GM21367 (cell line): ENCODE measurements around the gene LMNTD2.

Experiments used
- ATAC-seq: cut with Tn5 transposase; IDR thresholded peaks from one replicate; pipeline ENCODE4 v1.9.1; 2021; ENCODE audit not compliant: unreplicated experiment

The LMNTD2 gene

DNA sequence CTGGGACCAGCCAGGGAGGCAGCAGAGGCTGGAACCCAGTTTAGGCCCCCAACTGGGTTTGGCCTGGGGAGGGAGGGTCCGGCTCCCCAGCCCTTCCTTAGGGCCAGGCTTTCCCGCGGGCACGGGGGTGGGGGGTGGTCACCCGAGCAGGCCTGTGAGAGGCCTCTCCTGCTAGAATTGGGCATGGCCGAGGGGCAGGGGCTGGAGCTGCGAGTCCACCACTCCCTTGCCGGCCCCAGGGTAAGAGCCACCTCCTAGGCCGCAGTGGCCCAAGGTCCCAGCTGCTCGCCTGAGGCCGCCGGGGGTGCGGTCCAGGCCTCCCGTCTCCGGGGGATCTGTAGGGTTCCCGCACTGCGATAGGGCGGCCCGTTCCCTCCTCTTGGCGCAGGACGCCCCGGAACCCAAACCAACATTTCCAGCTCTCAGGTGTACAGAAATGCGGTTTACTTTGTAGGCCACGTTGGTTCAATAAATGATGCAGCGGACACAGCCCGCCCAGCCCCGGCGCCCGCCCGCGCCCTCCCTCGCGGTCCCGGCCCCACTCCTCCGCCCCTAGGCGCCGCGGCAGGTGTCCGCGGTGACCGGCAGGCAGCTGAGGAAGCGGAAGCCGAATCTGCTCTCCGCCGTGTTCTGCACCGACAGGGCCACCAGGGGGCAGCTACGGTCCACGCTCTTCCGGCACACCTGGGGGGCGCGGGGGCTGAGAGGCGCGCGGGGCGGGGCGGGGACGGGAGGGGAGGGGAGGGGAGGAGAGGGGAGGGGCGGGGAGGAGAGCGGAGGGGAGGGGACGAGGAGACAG, 5.9 kb downstream of the LMNTD2 start:
- no peak for ATAC-seq

DNA sequence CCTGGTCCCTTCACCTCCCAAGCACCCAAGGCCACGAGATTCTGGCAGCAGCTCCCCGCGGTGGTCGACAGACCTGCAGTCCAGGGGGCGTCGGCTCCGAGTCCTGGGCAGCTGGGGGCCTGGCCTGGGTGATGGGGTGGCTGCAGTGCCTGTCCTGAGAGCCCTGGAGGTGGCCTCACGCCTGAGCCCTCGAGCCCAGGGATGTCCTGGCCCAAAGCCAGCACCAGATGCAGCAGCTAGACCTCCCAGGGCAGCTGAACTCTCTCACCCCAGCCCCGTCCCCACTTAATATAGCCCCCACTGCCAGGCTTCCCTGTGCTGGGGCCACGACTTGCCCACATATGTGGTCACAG, 6.6 kb downstream of the LMNTD2 start:
- no peak for ATAC-seq

DNA sequence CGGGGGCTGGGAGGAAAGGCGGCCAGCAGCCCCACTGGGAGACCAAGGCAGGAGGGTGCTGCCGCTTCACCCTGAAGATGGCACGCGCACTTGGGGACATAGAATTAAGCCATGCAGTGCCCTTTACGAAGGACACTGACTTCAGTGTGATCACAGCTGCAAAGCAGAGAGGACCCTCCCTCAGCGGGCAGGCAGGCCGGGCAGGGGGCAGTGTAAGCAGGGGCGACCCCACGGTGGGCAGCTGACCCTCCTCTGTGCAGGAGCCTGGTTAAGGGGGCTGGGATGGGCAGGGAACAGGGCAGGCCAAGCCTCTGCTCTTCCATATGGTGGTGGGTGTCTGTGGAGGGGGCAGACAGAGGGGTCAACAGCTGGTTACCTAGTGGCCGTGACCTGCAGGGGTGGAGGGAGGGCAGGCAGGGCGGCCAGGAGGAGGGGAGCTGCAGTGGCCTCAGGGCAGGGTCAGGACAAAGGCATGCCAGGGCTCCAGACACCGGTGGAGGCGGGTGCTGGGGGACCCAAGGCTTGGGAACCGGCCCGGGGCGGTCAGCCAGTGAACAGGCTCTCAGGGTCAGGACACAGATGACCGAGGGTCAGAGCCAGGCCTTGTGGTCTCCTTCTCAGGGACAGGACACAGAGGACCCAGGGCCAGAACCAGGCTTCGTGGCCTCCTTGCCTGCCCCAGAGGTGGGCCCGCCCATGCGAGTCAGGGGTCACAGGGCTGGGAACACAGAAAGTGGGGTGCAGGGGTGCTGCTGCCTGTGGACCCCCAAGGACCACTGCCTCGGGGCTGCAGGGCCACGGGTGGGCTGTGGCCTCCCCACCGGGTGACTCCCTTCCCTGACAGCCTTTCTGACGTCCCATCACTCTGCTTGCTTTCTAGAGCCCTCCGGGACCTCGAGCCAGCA, 7.2 kb downstream of the LMNTD2 start:
- ATAC-seq = no peak

DNA sequence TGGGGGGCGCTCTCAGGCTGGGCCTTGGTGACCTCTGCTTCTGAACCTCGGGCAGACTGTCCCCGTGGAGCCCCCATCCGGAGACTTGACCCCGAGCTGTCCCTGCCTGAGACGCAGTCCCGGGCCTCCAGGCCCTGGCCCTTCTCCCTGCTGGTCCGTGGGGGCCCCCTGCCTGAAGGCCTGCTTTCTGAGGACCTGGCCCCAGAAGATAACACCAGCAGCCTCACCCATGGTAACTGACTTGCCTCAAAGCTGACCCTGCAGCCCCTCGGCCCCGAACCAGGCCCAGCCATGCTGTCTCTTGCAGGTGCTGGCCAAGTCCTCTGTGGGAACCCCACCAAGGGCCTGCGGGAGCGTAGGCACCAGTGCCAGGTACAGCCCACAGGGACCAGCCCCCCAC, 8.9 kb downstream of the LMNTD2 start:
- no peak for ATAC-seq

DNA sequence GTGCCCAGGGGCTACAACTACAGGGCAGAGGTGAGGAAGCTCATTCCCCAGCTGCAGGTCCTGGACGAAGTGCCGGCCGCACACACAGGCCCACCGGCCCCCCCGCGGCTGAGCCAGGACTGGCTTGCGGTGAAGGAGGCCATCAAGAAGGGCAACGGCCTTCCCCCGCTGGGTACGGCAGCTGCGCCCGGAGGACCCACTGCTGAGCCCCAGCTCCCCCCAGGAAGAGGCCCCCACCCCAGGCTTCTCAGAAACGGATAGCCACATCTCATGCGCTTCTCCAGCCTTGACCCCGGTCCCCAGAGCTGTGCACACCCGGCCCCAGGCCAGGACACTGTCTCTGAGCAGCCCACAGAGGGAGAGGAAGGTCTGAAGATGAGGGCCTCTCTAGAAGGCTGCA, 9.4 kb downstream of the LMNTD2 start:
- ATAC-seq = no peak

DNA sequence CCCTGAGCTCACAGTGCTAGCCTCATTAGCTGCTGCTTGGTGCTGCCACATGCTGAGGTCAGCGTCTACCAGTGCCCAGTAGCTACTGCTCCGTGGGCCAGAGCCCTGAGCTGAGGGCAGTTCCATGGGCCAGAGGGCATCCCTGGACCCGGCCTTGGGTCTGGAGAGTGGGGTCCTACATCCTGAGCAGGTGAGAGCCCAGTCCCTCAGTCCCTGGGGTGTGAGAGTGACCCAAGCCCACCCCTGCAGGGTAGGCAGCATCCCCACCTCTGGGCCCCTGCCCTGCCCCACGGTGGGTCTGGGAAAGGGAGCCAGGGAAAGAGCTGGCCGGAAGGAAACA, 9.8 kb downstream of the LMNTD2 start:
- ATAC-seq = no peak

DNA sequence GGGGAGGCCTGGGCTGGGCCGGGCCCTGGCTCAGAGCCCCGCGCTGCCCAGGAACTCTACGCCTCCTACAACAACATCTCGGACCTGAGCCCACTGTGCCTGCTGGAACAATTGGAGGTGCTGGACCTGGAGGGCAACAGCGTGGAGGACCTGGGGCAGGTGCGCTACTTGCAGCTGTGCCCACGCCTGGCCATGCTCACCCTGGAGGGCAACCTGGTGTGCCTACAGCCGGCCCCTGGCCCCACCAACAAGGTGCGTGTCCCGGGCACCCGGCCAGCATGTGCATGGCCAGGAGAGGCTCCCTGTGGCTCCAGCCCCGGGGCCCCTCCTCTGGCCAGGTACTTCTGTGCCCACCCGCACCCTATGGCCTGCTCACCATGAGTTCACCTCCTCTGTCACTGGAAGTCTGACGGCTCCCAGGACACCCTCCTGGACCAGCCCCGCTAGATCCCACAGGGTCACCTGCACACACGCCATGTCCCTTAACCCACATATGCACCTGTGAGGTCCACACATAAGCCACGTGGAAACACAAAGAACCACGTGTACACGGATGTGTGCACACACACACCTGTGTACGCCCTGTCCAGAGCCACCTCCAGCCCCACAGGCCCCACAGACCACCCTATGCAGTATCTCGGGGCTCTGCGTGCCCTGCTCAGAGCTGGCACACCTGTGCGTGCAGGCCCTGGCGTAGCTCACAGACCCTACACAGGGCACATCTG, 10.4 kb downstream of the LMNTD2 start:
- ATAC-seq = no peak

DNA sequence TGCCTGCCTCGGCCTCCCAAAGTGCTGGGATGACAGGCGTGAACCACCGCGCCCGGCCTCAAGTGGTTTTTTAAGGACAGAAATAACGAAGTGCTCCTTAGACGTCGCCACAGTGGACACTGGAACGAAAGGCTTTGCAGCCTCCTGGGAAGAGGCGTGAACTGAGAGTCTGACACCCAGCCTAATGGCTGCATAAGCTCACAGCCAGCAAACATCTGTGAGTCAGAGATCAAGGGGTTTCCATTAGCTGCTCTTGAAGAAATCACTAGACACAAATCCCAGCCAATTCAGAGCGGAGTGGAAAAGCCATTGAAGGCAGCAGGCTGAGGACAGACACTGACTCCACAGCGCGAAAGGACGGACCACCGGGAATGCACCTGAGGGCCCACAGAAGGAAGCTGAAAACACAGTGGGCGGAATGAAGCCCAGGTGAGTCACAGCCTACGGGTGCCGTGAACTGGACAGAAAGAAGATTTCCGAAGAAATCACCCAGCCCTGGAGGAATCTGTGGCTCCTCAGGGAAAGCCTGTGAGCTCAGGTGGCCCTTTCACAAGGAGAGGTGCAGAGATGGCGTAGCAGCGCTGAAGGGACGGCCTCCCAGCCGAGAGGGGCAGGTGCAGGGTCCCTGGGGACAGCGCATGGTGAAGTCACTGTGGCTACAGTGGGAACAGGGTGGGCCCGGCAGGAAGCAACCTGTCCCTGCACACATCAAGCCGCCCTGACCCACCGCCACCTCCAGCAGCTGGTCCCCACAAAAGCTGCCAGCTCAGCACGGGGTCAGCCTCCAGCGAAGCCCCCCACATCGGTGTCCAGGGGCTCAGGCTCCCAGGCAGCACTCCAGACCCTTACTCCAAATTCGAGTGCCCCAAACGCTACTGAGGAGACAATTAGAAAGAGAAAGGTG, 11.6 kb downstream of the LMNTD2 start:
- no peak for ATAC-seq

DNA sequence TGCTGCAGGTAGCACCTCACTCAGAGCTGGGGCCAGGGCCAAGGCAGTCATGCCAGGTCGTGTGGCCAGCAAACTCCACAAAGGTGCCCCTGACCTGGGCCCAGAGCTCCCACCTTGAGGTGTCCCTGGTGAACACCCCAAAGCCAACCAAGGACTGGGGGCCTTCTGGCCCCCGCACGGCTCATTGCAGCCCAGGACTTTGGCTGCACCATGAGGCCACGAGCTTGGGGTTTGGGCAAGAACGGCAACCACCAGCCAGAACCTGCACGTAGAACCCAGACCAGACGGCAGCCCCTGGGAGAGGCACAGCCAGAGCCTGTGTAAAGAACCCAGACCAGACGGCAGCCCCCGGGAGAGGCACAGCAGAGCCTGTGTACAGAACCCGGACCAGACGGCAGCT, 15.4 kb downstream of the LMNTD2 start:
- ATAC-seq = no peak

DNA sequence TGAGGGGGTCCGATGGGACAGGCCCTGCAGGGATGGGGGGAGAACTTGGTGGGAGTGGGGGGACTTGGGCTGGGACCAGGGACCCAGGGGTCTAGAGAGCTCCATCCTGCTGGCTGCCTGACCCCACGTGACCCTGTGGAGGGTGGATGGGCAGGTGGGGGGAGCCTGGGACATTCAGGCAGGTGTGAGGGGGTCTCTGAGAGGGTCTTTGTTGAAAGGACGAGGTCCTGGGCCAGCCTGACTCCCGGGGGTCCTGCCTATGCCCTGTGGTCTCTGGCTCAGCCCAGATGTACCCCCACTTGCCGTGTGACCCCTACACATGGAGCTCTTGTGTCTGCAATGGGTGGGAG, 15.7 kb downstream of the LMNTD2 start:
- no peak for ATAC-seq

DNA sequence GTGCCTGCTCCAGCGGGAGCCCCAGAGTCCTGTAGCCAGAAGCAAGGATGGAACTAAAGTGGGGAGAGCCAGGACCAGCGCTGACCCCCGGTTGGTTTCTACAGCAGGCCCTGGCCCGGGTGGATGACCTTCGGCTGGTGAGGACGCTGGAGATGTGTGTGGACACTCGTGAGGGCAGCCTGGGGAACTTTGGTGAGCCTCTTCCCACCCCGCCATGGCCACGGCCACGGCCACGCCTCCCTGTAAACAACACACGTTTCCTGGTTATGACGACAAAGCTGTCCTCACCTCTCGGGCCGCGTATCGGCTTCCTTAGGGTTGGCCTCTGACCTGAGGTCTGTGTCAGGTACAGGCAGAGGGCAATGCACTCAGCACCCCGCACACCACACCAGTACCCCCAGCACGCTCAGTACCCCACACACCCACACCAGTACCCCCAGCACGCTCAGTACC, 19.1 kb downstream of the LMNTD2 start:
- no peak for ATAC-seq

DNA sequence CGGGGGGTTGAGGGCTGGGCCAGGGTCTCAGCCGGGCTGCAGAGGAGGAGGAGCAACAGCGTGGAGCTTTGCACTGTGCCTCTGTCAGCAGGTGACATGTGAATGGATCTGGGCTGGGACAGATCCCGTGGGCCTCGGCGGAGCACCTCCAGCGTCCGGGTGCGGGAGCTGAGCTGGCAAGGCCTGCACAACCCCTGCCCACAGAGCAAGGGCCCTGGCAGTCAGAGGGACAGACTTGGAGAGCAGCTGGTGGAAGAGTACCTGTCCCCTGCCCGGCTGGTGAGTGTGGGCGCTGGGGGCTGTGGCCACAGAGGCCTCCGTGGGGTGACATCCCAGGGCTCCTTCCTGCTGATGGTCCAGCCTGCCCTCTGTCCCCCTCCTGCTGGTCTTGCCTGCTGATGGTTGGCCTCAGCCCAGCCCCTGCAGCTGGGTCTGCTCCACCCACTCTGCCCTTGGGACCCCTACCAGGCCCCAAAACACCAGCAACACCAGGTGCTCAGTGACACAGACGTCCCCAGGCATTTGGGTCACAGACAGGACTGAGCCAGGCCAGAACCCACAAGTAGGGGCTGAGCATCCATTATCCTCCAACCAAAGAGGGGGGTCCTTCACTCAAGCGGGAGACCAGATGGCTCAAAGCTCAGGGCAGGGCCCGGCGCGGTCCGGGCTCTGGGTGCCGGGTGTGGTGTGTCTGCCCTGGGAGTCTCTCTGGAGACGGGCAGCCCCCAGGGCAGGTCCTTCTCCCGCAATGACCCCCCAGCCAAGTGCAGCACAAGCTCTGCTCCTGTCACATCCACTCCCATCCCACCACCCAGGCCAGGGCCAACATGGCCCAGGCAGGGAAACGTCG, 19.7 kb downstream of the LMNTD2 start:
- no peak for ATAC-seq

DNA sequence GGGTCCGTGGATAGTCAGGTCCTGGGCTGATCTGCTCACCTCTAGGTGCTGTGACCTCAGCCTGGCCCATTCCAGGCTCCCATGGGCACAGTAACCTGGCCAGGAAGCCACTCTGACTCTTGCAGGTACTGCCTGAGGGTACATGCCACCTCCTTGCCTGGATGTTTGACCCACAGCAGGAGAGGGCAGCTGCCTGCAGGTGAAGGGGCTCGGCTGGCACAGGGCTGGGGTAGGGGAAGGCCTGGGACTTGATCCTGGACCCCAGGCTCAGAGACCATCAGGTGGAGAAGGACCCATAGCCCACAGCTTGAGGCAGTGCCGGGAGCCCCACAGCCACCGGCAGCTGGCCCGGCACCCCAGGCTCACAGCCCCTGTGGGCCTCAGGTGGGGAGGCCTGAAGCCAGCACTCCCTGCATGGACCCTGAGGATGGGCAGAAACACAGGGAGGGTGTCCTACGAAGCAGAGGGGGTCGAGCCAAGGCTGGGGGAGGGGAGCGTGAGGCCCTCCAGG, 20.5 kb downstream of the LMNTD2 start:
- ATAC-seq = no peak

DNA sequence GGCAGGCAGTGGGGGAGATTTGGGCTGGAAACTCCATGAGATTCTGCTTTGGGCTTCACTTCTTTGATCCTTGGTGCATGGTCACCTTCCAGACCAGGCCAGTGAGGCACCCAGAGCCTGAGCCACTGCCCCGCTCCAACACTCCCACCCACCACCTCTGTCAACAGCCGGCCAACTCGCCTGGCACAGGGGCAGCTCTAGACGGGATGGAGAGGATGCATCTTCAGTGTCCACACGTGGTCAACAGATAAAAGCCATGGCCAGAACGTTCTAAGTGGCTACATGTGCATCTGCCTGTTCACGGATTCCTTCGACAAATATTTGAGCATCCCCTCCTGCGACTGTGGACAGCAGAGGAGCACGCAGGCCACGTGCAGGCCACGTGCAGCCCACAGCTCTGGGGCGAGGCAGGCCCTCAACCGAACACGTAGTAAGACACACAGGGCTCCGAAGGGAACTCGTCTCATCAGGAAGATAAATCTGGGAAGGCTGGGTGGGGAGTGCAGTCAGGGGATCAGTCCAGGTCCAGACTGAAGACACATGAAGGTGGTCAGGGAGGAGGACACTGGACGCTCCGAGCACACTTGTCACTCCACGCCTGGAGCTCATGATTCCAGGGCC, 22.0 kb downstream of the LMNTD2 start:
- ATAC-seq = no peak

DNA sequence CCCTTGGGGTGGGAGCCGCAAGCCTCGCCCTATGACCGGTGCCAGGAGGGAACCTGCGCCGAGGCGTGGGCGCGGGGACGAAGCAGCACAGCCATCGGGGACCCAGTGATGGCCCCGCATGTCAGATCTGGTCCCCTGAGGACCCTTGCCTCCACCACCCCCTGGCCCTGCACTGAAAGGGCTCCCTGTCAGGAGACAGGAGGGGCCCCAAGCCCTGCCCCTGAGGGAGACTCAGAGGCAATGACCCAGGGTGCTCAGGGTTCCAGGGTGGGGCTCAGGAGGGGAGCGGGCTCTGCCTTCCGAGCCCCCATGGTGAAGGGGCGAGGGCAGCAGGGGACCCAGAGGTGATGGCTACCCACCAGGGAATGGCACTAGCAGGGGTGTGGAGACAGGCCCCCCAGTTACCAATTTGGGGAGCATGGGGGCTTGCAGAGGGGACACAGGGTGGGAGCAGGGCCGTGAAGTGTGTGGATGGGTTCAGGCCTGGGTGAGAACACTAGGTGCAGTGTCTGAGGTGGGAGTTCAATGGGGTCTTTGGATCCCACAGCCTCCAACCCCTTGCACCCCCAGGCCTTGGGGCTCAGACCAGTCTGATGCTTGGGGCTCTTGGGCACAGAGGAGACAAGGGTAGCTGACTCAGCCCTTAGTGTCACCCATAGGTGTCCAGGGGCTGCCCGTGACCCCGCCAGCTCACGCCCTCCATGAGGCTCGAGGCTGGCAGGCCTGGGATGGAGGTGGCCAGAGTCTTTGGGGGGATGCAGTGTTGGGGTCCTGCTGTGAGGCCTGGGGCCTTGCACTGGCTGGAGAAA, 22.7 kb downstream of the LMNTD2 start:
- ATAC-seq = no peak

DNA sequence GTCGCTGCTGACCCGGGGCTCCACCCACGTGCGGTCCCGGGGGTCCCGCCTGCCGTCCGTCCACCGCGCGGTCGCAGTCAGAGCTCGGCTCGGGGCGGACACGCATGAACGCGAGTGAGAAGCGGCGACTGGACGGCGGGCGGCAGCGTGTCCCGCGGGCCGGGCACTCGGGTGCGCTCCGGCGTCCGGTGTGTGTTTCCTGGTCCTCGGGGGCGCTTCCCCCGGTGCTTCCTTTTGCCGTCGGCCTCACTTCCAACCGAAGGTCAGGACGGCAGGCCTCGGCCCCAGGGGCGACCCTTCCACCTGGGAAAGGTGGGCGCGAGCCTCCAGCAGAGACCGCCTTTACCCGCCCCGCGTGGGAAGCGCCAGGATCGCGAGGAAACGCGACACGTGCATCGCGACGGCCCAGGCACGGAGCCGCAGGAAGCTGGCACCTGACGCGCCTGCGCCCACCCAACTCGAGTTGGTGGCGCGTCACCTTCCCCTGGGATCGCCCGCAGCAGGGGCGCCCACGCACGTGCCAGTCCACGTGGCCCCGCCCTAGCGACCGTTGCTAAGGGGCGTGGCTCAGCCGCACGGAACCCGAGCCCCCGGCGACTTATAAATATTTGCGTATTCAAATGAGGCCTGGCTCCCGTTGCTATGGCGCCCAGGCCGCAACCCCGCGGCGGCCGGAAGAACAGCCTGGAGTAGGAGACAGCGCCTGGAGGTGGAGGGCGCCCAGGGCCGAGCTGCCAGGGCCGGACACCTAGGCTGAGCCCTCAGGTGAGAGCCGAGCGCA, 23.5 kb downstream of the LMNTD2 start, which contains the start of gene LRRC56:
LRRC56 (plus strand) TSS at position 687 of the 781 bp plus-strand sequence. CDS start 3,158 bp downstream, outside the sequence.
- ATAC-seq = peak; percentile 45
